ENCODE results near the gene TMPRSS7. TPM values are rescaled to one million over a fixed set of nuclear protein-coding genes. Genes with fewer than 3 reads are reported as not detected.

TMPRSS7 gene
- total and polyA plus RNA-seq, 2 of the 8 experiments (the other 6 are each of a cell fraction or from before 2014, with no cell fraction given) = not detected

GRCh38 chr3:112095731-112096130 lies 61.2 kb downstream of the TMPRSS7 start:
- Histone ChIP-seq H4K91ac (replicated peaks; ENCODE audit: insufficient read length, low read length) (no peak overlapping the region), H2BK15ac (ENCODE audit: low read length) (no peak overlapping the region), H2AFZ (ENCODE audit: low read length) (no peak overlapping the region), H3K27ac (ENCODE audit: low read depth, low read length) (no peak overlapping the region), H3K14ac (ENCODE audit: insufficient read length) (no peak overlapping the region), H3K27me3 (replicated peaks in 1 of 4; ENCODE audit: control insufficient read depth in 3 of 4, extremely low read depth in 1 of 4, insufficient read depth in 3 of 4, low read length in 3 of 4) (no peaks in the 10 kb centered on the region), H4K20me1 (replicated peaks in 1 of 2; ENCODE audit: control insufficient read depth in 1 of 2, insufficient read depth in 2 of 2, low read length in 2 of 2) (no peaks in the 10 kb centered on the region), H2BK12ac (ENCODE audit: low read depth, low read length) (no peak overlapping the region), H3K36me3 (ENCODE audit: control insufficient read depth in 2 of 4, insufficient read depth in 4 of 4, low read length in 3 of 4) (peaks cover 0 to 6% (median 1%) of the 10 kb centered on the region in 4 experiments; a peak in 2 of 8 replicates), H2BK20ac (ENCODE audit: low read length) (no peak overlapping the region), H4K8ac (ENCODE audit: extremely low read depth, insufficient read depth, low read length) (no peak overlapping the region), H3K4me3 (ENCODE audit: extremely low read depth in 1 of 4, insufficient read depth in 2 of 4, low read depth in 3 of 4, low read length in 4 of 4) (no peak overlapping the region), H3K23me2 (ENCODE audit: low read depth, low read length) (no peaks in the 10 kb centered on the region), H3K4me1 (replicated peaks in 1 of 4; ENCODE audit: control insufficient read depth in 3 of 4, insufficient read depth in 4 of 4, low read length in 3 of 4) (peaks cover 2 to 10% (median 5%) of the 10 kb centered on the region in 4 experiments; a peak in 5 of 7 replicates), H3K4ac (replicated peaks; ENCODE audit: insufficient read length, low read depth, low read length) (no peak overlapping the region), H3K9ac (replicated peaks in 1 of 4; ENCODE audit: extremely low read depth in 1 of 4, low read depth in 3 of 4, low read length in 3 of 4) (no peak overlapping the region), H2BK120ac (replicated peaks; ENCODE audit: low read depth, low read length) (no peak overlapping the region), H3K9me3 (ENCODE audit: insufficient read depth in 2 of 2, low read depth in 1 of 2, low read length in 1 of 2) (no peaks in the 10 kb centered on the region), H3K4me2 (ENCODE audit: insufficient read depth in 1 of 2, low read depth in 2 of 2, low read length in 2 of 2) (no peak overlapping the region), H2AK5ac (ENCODE audit: low read depth, low read length) (no peak overlapping the region), H2BK5ac (ENCODE audit: low read depth, low read length) (no peak overlapping the region), H3K79me1 (ENCODE audit: low read depth, low read length) (no peaks in the 10 kb centered on the region; the same call in 1 of the 2 replicates), H4K5ac (ENCODE audit: insufficient read length, low read depth, low read length) (no peak overlapping the region), H3K56ac (replicated peaks; ENCODE audit: insufficient read length, low read depth, low read length) (no peak overlapping the region), H3K18ac (ENCODE audit: extremely low read depth, low read length) (no peak overlapping the region), H3K23ac (ENCODE audit: insufficient read length) (no peak overlapping the region), H3K79me2 (ENCODE audit: control insufficient read depth in 1 of 2, insufficient read depth in 2 of 2, low read length in 2 of 2) (no peaks in the 10 kb centered on the region)
- no peak for DNase-seq (ENCODE audit: low read depth in 1 of 2, low spot score in 2 of 2)
- ChIA-PET POLR2A (ENCODE audit: partially characterized antibody) (no interaction called here), CTCF (ENCODE audit: partially characterized antibody) (interaction anchor here (0.7 to 2.1 kb wide), 2 partner anchors 16 to 437 kb away, joined by 3 to 6 read pairs; no protein-coding TSS in a partner anchor)
- WGBS, 2 experiments (ENCODE audit: extremely low coverage in 1 of 2, insufficient coverage in 1 of 2, insufficient read length in 1 of 2, insufficient replicate concordance in 2 of 2, low coverage in 1 of 2, low lambda C conversion rate in 2 of 2, missing lambda C conversion rate in 1 of 2) = 27% methylated on average over 2 of the region's 2 CpGs; no CpG with 5 or more reads in 1 of the 2 experiments
- FAIRE-seq = no peak
- TF ChIP-seq YY1 (IDR thresholded peaks at IDR 0.05; ENCODE audit: low read depth, low read length) (no peak), EZH2 (IDR thresholded peaks at IDR 0.05; ENCODE audit: low read depth, low read length, severe bottlenecking) (no peak), ZNF274 (IDR thresholded peaks at IDR 0.05; ENCODE audit: borderline replicate concordance, extremely low read depth, low read length) (no peak), E2F6 (IDR thresholded peaks at IDR 0.05) (no peak), EP300 (IDR thresholded peaks at IDR 0.05; ENCODE audit: borderline replicate concordance in 1 of 2, low read depth in 2 of 2, low read length in 2 of 2) (no peak), SP4 (IDR thresholded peaks at IDR 0.05; ENCODE audit: low read length) (no peak), FOSL1 (IDR thresholded peaks at IDR 0.05; ENCODE audit: insufficient read depth, low read depth, low read length) (no peak), SAP30 (IDR thresholded peaks at IDR 0.05; ENCODE audit: insufficient read depth, insufficient replicate concordance, low read length) (no peak), TCF12 (IDR thresholded peaks at IDR 0.05; ENCODE audit: low read depth, low read length) (no peak), SP1 (IDR thresholded peaks at IDR 0.05; ENCODE audit: low read depth, low read length) (no peak), RFX5 (IDR thresholded peaks at IDR 0.05; ENCODE audit: borderline replicate concordance, low read depth, low read length) (no peak)
